ENCODE measurements around the gene PDLIM1.

- no peak for TF ChIP-seq EZH2 (IDR thresholded peaks at IDR 0.05)
- no peak for TF ChIP-seq POLR2AphosphoS5 (IDR thresholded peaks at IDR 0.05; ENCODE audit: borderline replicate concordance, low read depth, low read length)
Measured at GRCh38 chr10:95312986-95313495, 22.2 kb upstream of the PDLIM1 start.
